Colonic mucosa (tissue), 4 donors: ENCODE data around the gene MUC2. TPM values are rescaled to one million over a fixed set of nuclear protein-coding genes. Genes with fewer than 3 reads are reported as not detected.

Experiments
- DNase-seq: peaks from one replicate; pipeline ENCODE4 v3.0.0-alpha.2; 2020
- H3K27ac ChIP-seq: fragments of 200-600 bp; one replicate; pipeline ENCODE4 v1.8.0; 2021
- H3K27me3 ChIP-seq: fragments of 200-600 bp; one replicate; pipeline ENCODE4 v1.8.0; 2021
- H3K36me3 ChIP-seq: fragments of 200-600 bp; one replicate; pipeline ENCODE4 v1.8.0; 2021
- H3K4me1 ChIP-seq: fragments of 200-600 bp; one replicate; pipeline ENCODE4 v1.8.0; 2021; ENCODE audit warnings: mild to moderate bottlenecking
- H3K4me3 ChIP-seq: fragments of 200-600 bp; one replicate; pipeline ENCODE4 v1.8.0; 2021
- H3K9ac ChIP-seq, 2 donors: one replicate each; pipeline ENCODE4 v1.7.0; 2013; ENCODE audit warnings: control low read depth in 2 of 2, low read depth in 2 of 2, low read length in 2 of 2
- H3K9me3 ChIP-seq: fragments of 200-600 bp; one replicate; pipeline ENCODE4 v1.8.0; 2021
- intact Hi-C: fragments of 100-400 bp; cut with DNase I; formaldehyde crosslinking; loops from one replicate; pipeline ENCODE4 v1.14.1; 2022
- total RNA-seq, 2 donors: library from RNA; stranded (reverse); fragmentation: NEBNext Ultra II Directional in 1 of 2; extraction: Animal tissue kit (Norgen Biotek cat#: 25700) in 1 of 2; gene quantifications; one replicate each; pipeline ENCODE4 v1.2.1, GENCODE V29; 2021
- TF ChIP-seq, protein P1 (sequence below): fragments of 200-600 bp; IDR thresholded peaks from one replicate; pipeline ENCODE4 v1.8.0; 2022; ENCODE audit warnings: antibody characterized with exemption, mild to moderate bottlenecking
- donor health status: healthy.
- donor health status: DM: no; HTN: no; CAD: no.
- donor health status: DM: no; HTN: no; CAD: no.

The MUC2 gene
- total RNA-seq, 2 donors from 2014 or later = 1,230 to 1,438 TPM

DNA sequence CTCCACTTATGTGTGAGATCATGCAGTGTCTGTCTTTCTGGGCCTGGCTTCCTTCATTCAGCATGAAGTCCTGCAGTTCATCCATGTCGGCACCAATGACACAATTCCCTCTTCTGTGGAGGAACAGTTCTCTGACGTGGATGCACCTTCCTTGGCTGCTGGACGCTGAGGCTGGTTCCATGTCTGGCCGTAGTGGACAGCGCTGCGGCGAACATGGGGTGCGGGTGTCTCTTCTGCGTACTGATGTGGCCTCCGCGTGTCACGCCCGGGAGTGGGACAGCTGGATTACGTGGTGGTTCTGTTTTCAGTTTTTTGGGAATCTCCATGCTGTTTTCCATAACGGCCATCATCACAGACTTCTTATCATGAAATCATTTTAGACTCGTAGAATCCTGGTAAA, 16.9 kb upstream of the MUC2 start:
- DNase-seq = no peak
- Histone ChIP-seq H3K4me1 (peaks cover 5% of the 10 kb centered on the region), H3K27me3 (no peaks in the 10 kb centered on the region), H3K36me3 (no peaks in the 10 kb centered on the region), H3K9ac (no peak overlapping the region), H3K4me3 (no peak overlapping the region), H3K27ac (no peak overlapping the region), H3K9me3 (no peaks in the 10 kb centered on the region)
- TF ChIP-seq, protein P1, sequence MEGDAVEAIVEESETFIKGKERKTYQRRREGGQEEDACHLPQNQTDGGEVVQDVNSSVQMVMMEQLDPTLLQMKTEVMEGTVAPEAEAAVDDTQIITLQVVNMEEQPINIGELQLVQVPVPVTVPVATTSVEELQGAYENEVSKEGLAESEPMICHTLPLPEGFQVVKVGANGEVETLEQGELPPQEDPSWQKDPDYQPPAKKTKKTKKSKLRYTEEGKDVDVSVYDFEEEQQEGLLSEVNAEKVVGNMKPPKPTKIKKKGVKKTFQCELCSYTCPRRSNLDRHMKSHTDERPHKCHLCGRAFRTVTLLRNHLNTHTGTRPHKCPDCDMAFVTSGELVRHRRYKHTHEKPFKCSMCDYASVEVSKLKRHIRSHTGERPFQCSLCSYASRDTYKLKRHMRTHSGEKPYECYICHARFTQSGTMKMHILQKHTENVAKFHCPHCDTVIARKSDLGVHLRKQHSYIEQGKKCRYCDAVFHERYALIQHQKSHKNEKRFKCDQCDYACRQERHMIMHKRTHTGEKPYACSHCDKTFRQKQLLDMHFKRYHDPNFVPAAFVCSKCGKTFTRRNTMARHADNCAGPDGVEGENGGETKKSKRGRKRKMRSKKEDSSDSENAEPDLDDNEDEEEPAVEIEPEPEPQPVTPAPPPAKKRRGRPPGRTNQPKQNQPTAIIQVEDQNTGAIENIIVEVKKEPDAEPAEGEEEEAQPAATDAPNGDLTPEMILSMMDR = no peak
- intact Hi-C loops = no loop called here

DNA sequence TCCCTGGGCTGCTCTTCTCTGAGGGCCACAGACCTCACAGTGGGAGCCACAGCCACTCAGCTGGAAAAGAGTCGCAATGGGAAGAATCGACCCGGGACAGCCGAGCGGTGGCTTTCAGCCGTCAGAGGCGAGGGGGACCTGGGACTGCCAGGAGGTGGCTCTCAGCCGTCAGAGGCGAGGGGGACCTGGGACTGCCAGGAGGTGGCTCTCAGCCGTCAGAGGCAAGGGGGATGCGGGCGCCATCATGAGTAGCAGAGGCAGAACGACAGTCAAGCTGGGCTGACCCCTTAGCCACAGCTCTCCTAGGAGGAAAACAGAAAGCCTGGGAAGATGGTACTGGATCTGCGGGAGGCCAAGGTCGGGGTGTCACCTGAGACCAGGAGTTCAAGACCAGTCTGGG, 14.9 kb upstream of the MUC2 start:
- no peak overlapping the region for H3K4me3 ChIP-seq
- no peak for DNase-seq
- H3K9ac ChIP-seq = no peak overlapping the region
- TF ChIP-seq, protein P1 = no peak
- peak overlapping the region; percentile 70 for H3K27ac ChIP-seq
- intact Hi-C loops = no loop called here
- H3K27me3 ChIP-seq = no peaks in the 10 kb centered on the region
- H3K9me3 ChIP-seq = no peaks in the 10 kb centered on the region
- peaks cover 5% of the 10 kb centered on the region for H3K4me1 ChIP-seq
- no peaks in the 10 kb centered on the region for H3K36me3 ChIP-seq

DNA sequence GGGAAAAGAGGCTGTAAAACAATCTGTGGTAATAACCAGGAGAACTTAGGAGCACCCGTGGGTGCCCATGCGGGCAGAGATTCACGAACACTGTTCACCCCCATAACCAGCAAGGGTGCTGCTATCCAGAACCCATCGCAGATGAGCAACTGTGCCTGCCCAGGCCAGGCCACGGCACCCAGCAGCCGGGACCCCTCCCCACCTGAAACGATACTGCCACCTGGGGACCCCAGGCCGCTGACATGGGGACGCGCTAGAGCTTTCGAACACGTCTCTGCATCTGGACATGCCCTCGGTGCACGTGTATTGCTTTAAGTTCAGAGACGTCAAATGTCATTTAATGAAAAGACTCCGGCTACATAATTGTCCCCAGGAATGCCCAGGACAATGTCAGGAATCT, 14.3 kb upstream of the MUC2 start:
- H3K27ac ChIP-seq = peak overlapping the region; percentile 70
- H3K36me3 ChIP-seq = no peaks in the 10 kb centered on the region
- peaks cover 5% of the 10 kb centered on the region for H3K4me1 ChIP-seq
- H3K9ac ChIP-seq = peak overlapping the region; percentile 58 to 74
- no peak for DNase-seq
- intact Hi-C loops = no loop called here
- no peaks in the 10 kb centered on the region for H3K27me3 ChIP-seq
- no peak overlapping the region for H3K4me3 ChIP-seq
- TF ChIP-seq, protein P1 = no peak
- H3K9me3 ChIP-seq = no peaks in the 10 kb centered on the region

DNA sequence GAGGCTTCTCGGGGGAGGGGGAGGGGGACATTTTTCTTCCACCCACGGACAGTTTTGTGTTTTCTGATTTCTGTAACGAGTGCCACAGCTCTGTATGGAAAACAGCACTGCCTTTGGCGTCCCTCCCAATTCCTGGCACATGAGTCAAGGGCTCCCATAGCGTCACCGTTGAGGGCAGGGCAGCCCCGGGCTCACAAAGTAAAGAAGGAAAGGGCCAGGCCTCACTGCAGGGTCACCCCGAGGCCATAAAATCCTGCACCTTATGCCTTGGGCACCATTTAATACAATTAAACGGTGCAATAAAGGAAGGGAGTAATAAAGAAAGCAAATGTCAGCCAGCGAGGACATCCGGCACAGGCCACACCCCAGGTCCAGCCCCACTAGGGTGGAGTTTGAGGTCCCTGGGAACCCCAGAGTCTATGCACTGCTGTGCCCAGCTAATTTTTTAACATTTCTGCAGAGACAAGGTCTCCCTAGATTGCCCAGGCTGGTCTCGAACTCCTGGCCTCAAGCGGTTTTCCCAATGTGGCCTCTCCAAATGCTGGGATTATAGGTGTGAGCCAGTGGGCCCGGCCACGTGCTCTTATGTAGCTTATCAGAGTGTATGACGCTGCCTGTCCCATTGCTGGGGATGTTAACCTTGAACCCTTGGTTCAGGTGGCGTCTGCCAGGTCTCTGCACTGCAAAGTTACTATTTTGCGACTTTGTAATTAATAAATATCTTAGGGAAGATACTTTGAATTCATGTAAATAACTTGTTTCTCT, 13.6 kb upstream of the MUC2 start:
- Histone ChIP-seq H3K27me3 (no peaks in the 10 kb centered on the region), H3K9me3 (no peaks in the 10 kb centered on the region), H3K36me3 (no peaks in the 10 kb centered on the region), H3K4me1 (peaks cover 5% of the 10 kb centered on the region), H3K27ac (peak overlapping the region; percentile 70), H3K4me3 (no peak overlapping the region), H3K9ac (peak overlapping the region; percentile 58 to 74)
- intact Hi-C loops = no loop called here
- TF ChIP-seq, protein P1 = no peak
- peak; percentile 93 for DNase-seq

GRCh38 chr11:1062075-1062820, 12.4 kb upstream of the MUC2 start:
- H3K4me1 ChIP-seq = peaks cover 5% of the 10 kb centered on the region
- H3K4me3 ChIP-seq = no peak overlapping the region
- peak; percentile 60 for DNase-seq
- TF ChIP-seq, protein P1 = no peak
- peak overlapping the region; percentile 50 for H3K27ac ChIP-seq
- H3K9ac ChIP-seq = no peak overlapping the region
- H3K9me3 ChIP-seq = no peaks in the 10 kb centered on the region
- intact Hi-C loops = no loop called here
- no peaks in the 10 kb centered on the region for H3K36me3 ChIP-seq
- H3K27me3 ChIP-seq = no peaks in the 10 kb centered on the region
